ENCODE results near the gene SEZ6. TPM values are rescaled to one million over a fixed set of nuclear protein-coding genes. Genes with fewer than 3 reads are reported as not detected.

SEZ6 gene
- total RNA-seq, 3 donors from 2014 or later (not counting 1 experiment from before 2014, with no cell fraction given): 0.33 to 1.4 (median 0.97) TPM

DNA sequence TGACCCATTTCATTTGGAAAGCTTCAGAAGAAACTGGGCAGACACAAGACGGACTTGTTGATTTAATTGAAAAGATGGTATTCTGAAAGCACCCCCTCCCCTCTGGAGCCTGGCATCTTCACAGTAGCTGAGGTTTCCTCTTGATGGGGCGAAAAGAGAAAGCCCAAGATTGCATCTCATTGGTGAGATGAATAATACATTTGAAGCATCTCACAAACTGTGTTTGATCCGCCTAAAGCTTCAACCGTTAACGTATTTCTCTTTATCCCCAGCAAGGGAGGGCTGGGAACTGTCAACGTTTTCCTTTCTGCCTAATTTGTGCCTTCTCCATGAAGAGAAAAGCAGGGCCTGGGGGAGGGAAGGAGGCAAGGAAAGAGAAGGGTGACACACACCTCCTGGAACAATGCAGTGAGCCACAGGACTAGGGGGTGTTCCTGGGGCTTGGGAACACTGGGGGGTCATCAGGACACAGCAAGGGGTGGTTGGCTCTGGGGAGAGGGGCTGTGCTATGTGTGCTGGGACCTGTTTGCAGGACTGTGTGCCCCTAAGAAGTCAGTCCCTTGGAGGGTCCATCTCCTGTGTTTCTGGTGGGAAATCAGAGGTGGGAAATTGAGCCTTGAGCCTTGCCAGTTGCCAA is 18.6 kb upstream of the SEZ6 start:
- no peak overlapping the region for H3K27ac Mint-ChIP-seq
- Histone ChIP-seq H3K36me3 (ENCODE audit: control insufficient read depth, insufficient read depth, low read length) (no peaks in the 10 kb centered on the region), H3K9me3 (ENCODE audit: control insufficient read depth, insufficient read depth, low read length) (no peaks in the 10 kb centered on the region), H3K4me1 (ENCODE audit: control insufficient read depth, insufficient read depth, low read length) (peaks cover 9% of the 10 kb centered on the region), H3K27me3 (ENCODE audit: control insufficient read depth, insufficient read depth, low read length) (peaks cover 7% of the 10 kb centered on the region), H3K27ac (ENCODE audit: low read length) (no peak overlapping the region), H3K4me3 (ENCODE audit: low read length) (no peak overlapping the region)
- ATAC-seq (no peak), DNase-seq (no peak)
- no peaks in the 10 kb centered on the region for H3K36me3 Mint-ChIP-seq
- H3K4me1 Mint-ChIP-seq: peaks cover 2 to 4% of the 10 kb centered on the region in 2 donors
- 55% methylated on average over 6 of the region's 6 CpGs for WGBS (ENCODE audit: insufficient coverage)
- H3K9me3 Mint-ChIP-seq: no peaks in the 10 kb centered on the region
- TF ChIP-seq, protein P1, sequence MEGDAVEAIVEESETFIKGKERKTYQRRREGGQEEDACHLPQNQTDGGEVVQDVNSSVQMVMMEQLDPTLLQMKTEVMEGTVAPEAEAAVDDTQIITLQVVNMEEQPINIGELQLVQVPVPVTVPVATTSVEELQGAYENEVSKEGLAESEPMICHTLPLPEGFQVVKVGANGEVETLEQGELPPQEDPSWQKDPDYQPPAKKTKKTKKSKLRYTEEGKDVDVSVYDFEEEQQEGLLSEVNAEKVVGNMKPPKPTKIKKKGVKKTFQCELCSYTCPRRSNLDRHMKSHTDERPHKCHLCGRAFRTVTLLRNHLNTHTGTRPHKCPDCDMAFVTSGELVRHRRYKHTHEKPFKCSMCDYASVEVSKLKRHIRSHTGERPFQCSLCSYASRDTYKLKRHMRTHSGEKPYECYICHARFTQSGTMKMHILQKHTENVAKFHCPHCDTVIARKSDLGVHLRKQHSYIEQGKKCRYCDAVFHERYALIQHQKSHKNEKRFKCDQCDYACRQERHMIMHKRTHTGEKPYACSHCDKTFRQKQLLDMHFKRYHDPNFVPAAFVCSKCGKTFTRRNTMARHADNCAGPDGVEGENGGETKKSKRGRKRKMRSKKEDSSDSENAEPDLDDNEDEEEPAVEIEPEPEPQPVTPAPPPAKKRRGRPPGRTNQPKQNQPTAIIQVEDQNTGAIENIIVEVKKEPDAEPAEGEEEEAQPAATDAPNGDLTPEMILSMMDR (IDR thresholded peaks at IDR 0.05): no peak
- intact Hi-C loops (cut with micrococcal nuclease): no loop called here
- H3K27me3 Mint-ChIP-seq (ENCODE audit: low read depth in 2 of 2): peaks cover 32 to 37% of the 10 kb centered on the region in 2 donors
- no peak overlapping the region for H3K4me3 Mint-ChIP-seq

DNA sequence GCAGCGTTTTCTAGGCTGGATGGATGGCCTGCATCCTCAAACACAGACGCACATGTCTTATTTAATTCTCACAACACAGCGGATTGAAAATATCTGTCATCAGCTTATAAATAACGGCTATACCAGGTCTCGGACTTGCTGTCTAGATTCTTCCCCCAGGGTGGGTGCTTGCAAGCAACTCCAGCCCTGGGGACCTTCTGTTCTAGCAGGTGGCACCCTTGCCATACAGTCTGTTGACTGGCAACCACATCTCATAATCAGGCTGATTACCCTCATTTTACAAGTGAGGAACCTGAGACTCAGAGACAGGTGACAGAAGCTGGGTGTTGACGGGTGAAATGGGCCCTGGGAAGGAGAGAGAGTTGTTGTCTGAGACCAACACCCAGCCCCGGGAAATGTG is 16.2 kb upstream of the SEZ6 start:
- H3K36me3 ChIP-seq (ENCODE audit: control insufficient read depth, insufficient read depth, low read length): no peaks in the 10 kb centered on the region
- H3K4me1 Mint-ChIP-seq: peaks cover 10 to 12% of the 10 kb centered on the region in 2 donors
- no peaks in the 10 kb centered on the region for H3K9me3 ChIP-seq (ENCODE audit: control insufficient read depth, insufficient read depth, low read length)
- H3K4me1 ChIP-seq (ENCODE audit: control insufficient read depth, insufficient read depth, low read length): peaks cover 9% of the 10 kb centered on the region
- 83% methylated on average over 7 of the region's 7 CpGs for WGBS (ENCODE audit: insufficient coverage)
- H3K27me3 Mint-ChIP-seq (ENCODE audit: low read depth in 2 of 2): peaks cover 37 to 42% of the 10 kb centered on the region in 2 donors
- no peaks in the 10 kb centered on the region for H3K36me3 Mint-ChIP-seq
- ATAC-seq (no peak), DNase-seq (no peak)
- H3K4me3 Mint-ChIP-seq: no peak overlapping the region
- H3K27ac ChIP-seq (ENCODE audit: low read length): no peak overlapping the region
- no peak overlapping the region for H3K27ac Mint-ChIP-seq
- H3K4me3 ChIP-seq (ENCODE audit: low read length): no peak overlapping the region
- intact Hi-C loops (cut with micrococcal nuclease): no loop called here
- peaks cover 7% of the 10 kb centered on the region for H3K27me3 ChIP-seq (ENCODE audit: control insufficient read depth, insufficient read depth, low read length)
- TF ChIP-seq, protein P1 (IDR thresholded peaks at IDR 0.05): no peak
- no peaks in the 10 kb centered on the region for H3K9me3 Mint-ChIP-seq

DNA sequence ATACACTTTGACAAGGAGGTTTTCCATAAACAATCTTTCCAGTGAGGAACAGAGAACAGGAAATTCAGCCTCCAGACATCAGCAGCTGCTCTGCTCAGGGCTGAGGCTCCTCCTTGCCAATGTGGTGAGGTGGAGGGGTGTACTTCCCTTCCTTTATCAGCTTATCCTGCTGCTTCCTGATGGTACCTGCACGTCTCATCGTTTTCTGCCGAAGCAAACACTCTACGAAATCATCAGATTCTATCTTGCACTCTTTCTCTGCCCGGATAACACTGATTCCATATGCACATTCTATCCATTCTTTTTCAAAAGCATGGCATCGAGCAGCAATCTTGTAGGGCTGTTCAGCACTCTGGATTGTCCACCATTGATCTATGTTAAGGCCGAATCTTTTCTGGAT is 15.4 kb upstream of the SEZ6 start:
- WGBS (ENCODE audit: insufficient coverage): 46% methylated on average over 7 of the region's 7 CpGs
- no peak overlapping the region for H3K27ac ChIP-seq (ENCODE audit: low read length)
- H3K36me3 Mint-ChIP-seq: no peaks in the 10 kb centered on the region
- TF ChIP-seq, protein P1 (IDR thresholded peaks at IDR 0.05): no peak
- H3K27me3 Mint-ChIP-seq (ENCODE audit: low read depth in 2 of 2): peaks cover 40 to 41% of the 10 kb centered on the region in 2 donors
- H3K4me3 Mint-ChIP-seq: no peak overlapping the region
- intact Hi-C loops (cut with micrococcal nuclease): no loop called here
- ATAC-seq: no peak
- DNase-seq: no peak
- peaks cover 7% of the 10 kb centered on the region for H3K27me3 ChIP-seq (ENCODE audit: control insufficient read depth, insufficient read depth, low read length)
- no peak overlapping the region for H3K27ac Mint-ChIP-seq
- no peaks in the 10 kb centered on the region for H3K36me3 ChIP-seq (ENCODE audit: control insufficient read depth, insufficient read depth, low read length)
- no peaks in the 10 kb centered on the region for H3K9me3 ChIP-seq (ENCODE audit: control insufficient read depth, insufficient read depth, low read length)
- peaks cover 10 to 12% of the 10 kb centered on the region in 2 donors for H3K4me1 Mint-ChIP-seq
- no peak overlapping the region for H3K4me3 ChIP-seq (ENCODE audit: low read length)
- H3K4me1 ChIP-seq (ENCODE audit: control insufficient read depth, insufficient read depth, low read length): peaks cover 9% of the 10 kb centered on the region
- H3K9me3 Mint-ChIP-seq: no peaks in the 10 kb centered on the region

DNA sequence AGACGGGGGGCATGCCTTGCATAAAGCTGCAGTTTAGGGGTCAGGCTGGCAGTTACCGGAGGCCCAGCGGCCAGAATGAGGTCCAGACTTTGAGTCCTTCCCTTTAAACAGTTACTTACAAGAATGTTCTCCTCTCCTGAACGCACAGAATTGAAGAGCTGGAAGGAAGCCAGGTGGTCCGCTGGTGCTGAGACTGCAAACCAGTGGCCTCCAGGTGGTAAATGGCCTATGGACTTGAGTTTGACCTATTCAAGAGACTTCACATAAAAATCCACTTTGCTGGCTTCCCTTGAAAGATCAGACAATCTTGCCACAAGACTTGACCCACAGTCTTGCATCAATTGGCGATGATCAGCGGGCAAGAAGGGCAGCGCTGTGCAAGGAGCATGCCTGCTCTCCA is 14.7 kb upstream of the SEZ6 start:
- DNase-seq (no peak), ATAC-seq (no peak)
- peaks cover 41 to 43% of the 10 kb centered on the region in 2 donors for H3K27me3 Mint-ChIP-seq (ENCODE audit: low read depth in 2 of 2)
- no peaks in the 10 kb centered on the region for H3K9me3 ChIP-seq (ENCODE audit: control insufficient read depth, insufficient read depth, low read length)
- no peak overlapping the region for H3K27ac ChIP-seq (ENCODE audit: low read length)
- intact Hi-C loops (cut with micrococcal nuclease): no loop called here
- no peaks in the 10 kb centered on the region for H3K36me3 Mint-ChIP-seq
- H3K4me1 Mint-ChIP-seq: peaks cover 10 to 12% of the 10 kb centered on the region in 2 donors
- TF ChIP-seq, protein P1 (IDR thresholded peaks at IDR 0.05): no peak
- no peak overlapping the region for H3K4me3 ChIP-seq (ENCODE audit: low read length)
- H3K4me1 ChIP-seq (ENCODE audit: control insufficient read depth, insufficient read depth, low read length): peaks cover 9% of the 10 kb centered on the region
- WGBS (ENCODE audit: insufficient coverage): 94% methylated on average over 7 of the region's 8 CpGs
- H3K27me3 ChIP-seq (ENCODE audit: control insufficient read depth, insufficient read depth, low read length): peaks cover 7% of the 10 kb centered on the region
- H3K36me3 ChIP-seq (ENCODE audit: control insufficient read depth, insufficient read depth, low read length): no peaks in the 10 kb centered on the region
- H3K27ac Mint-ChIP-seq: no peak overlapping the region
- H3K9me3 Mint-ChIP-seq: no peaks in the 10 kb centered on the region
- H3K4me3 Mint-ChIP-seq: no peak overlapping the region
